H9 (cell line): Measurements from ENCODE around the gene SNCA. TPM values are rescaled to one million over a fixed set of nuclear protein-coding genes. Genes with fewer than 3 reads are reported as not detected.

ENCODE experiments used
- DNase-seq: peaks from one replicate; pipeline ENCODE4 v3.0.0-alpha.2; 2017
- H2AFZ ChIP-seq: one replicate; pipeline ENCODE4 v1.6.1; 2013; ENCODE audit warnings: mild to moderate bottlenecking, low read length, control low read depth, moderate library complexity
- H2AK5ac ChIP-seq: 2 replicates; pipeline ENCODE4 v1.6.1; 2013; ENCODE audit warnings: low read length, control low read depth, mixed read lengths; ENCODE audit not compliant: insufficient read length
- H2BK120ac ChIP-seq: one replicate; pipeline ENCODE4 v1.6.1; 2013; ENCODE audit warnings: low read depth, mild to moderate bottlenecking, low read length, control low read depth, inconsistent platforms; ENCODE audit not compliant: poor library complexity, severe bottlenecking
- H2BK12ac ChIP-seq: 2 replicates; pipeline ENCODE4 v1.6.1; 2013; ENCODE audit warnings: low read length, control low read depth, mixed read lengths, low read depth; ENCODE audit not compliant: insufficient read length
- H2BK15ac ChIP-seq: 2 replicates; pipeline ENCODE4 v1.6.1; 2013; ENCODE audit warnings: low read depth, low read length, control low read depth
- H2BK20ac ChIP-seq: one replicate; pipeline ENCODE4 v1.6.1; 2013; ENCODE audit warnings: low read depth, mild to moderate bottlenecking, low read length, control low read depth, inconsistent platforms; ENCODE audit not compliant: poor library complexity, severe bottlenecking
- H2BK5ac ChIP-seq: 2 replicates; pipeline ENCODE4 v1.6.1; 2013; ENCODE audit warnings: low read length, control low read depth, mixed read lengths; ENCODE audit not compliant: insufficient read length
- H3K14ac ChIP-seq: 2 replicates; pipeline ENCODE4 v1.6.1; 2013; ENCODE audit warnings: low read length, control low read depth; ENCODE audit not compliant: insufficient read depth
- H3K18ac ChIP-seq: 2 replicates; pipeline ENCODE4 v1.6.1; 2013; ENCODE audit warnings: low read depth, mild to moderate bottlenecking, mixed read lengths, low read length, control low read depth; ENCODE audit not compliant: insufficient read length
- H3K23ac ChIP-seq: 2 replicates; pipeline ENCODE4 v1.6.1; 2013; ENCODE audit warnings: low read length, control low read depth, mixed read lengths, low read depth; ENCODE audit not compliant: insufficient read length
- H3K23me2 ChIP-seq: 2 replicates; pipeline ENCODE4 v1.6.1; 2013; ENCODE audit warnings: low read depth, mild to moderate bottlenecking, mixed read lengths, low read length, control low read depth; ENCODE audit not compliant: insufficient read length, poor library complexity, severe bottlenecking
- H3K27ac ChIP-seq: 2 replicates; pipeline ENCODE4 v1.5.1; 2013; ENCODE audit warnings: low read length, control low read depth, mixed read lengths, low read depth; ENCODE audit not compliant: insufficient read length
- H3K27me3 ChIP-seq: 2 replicates; pipeline ENCODE4 v1.6.1; 2013; ENCODE audit warnings: low read length, control low read depth, inconsistent platforms; ENCODE audit not compliant: insufficient read depth
- H3K4ac ChIP-seq: 2 replicates; pipeline ENCODE4 v1.6.1; 2013; ENCODE audit warnings: low read depth, mild to moderate bottlenecking, control low read depth, inconsistent platforms, low read length, moderate library complexity
- H3K4me1 ChIP-seq: 2 replicates; pipeline ENCODE4 v1.6.1; 2013; ENCODE audit warnings: low read length, control low read depth, inconsistent platforms; ENCODE audit not compliant: insufficient read depth
- H3K4me2 ChIP-seq: 2 replicates; pipeline ENCODE4 v1.6.1; 2013; ENCODE audit warnings: low read length, control low read depth, mixed read lengths; ENCODE audit not compliant: insufficient read length, insufficient read depth
- H3K56ac ChIP-seq: 2 replicates; pipeline ENCODE4 v1.6.1; 2013; ENCODE audit warnings: low read depth, mild to moderate bottlenecking, mixed read lengths, low read length, control low read depth; ENCODE audit not compliant: insufficient read length
- H3K79me1 ChIP-seq: 2 replicates; pipeline ENCODE4 v1.6.1; 2013; ENCODE audit warnings: low read depth, mild to moderate bottlenecking, moderate library complexity, low read length, control low read depth, inconsistent platforms; ENCODE audit not compliant: insufficient read depth, poor library complexity, severe bottlenecking
- H3K79me2 ChIP-seq: 2 replicates; pipeline ENCODE4 v1.6.1; 2013; ENCODE audit warnings: low read length, control low read depth, inconsistent platforms; ENCODE audit not compliant: insufficient read depth
- H3K9ac ChIP-seq: 2 replicates; pipeline ENCODE4 v1.6.1; 2013; ENCODE audit warnings: low read length, control low read depth, mixed read lengths; ENCODE audit not compliant: insufficient read length; ENCODE audit errors: extremely low read depth
- H3K9me3 ChIP-seq: one replicate; pipeline ENCODE4 v1.6.1; 2013; ENCODE audit warnings: low read depth, low read length, inconsistent platforms; ENCODE audit not compliant: control insufficient read depth
- H3T11ph ChIP-seq: one replicate; pipeline ENCODE4 v1.6.1; 2013; ENCODE audit warnings: mild to moderate bottlenecking, low read length, control low read depth, inconsistent platforms
- H4K20me1 ChIP-seq: one replicate; pipeline ENCODE4 v1.6.1; 2013; ENCODE audit not compliant: control insufficient read depth, insufficient read length, insufficient read depth
- H4K5ac ChIP-seq: 2 replicates; pipeline ENCODE4 v1.6.1; 2013; ENCODE audit warnings: low read depth, mild to moderate bottlenecking, mixed read lengths, low read length, control low read depth; ENCODE audit not compliant: insufficient read length
- H4K8ac ChIP-seq: replicated peaks from 2 replicates; pipeline ENCODE4 v1.6.1; 2013; ENCODE audit warnings: low read length, control low read depth, mixed read lengths, low read depth; ENCODE audit not compliant: insufficient read length
- H4K91ac ChIP-seq: 2 replicates; pipeline ENCODE4 v1.6.1; 2013; ENCODE audit warnings: low read depth, mild to moderate bottlenecking, moderate library complexity, mixed read lengths, low read length, control low read depth; ENCODE audit not compliant: insufficient read length
- H3K27ac Mint-ChIP-seq, 3 experiments: 2 replicates in 2 of 3; 3 replicates in 1 of 3; pipeline ENCODE4 v1.8.0; 2020 to 2021; ENCODE audit warnings: mixed read lengths in 3 of 3, mild to moderate bottlenecking in 1 of 3, moderate library complexity in 1 of 3
- H3K27me3 Mint-ChIP-seq: 2 replicates; pipeline ENCODE4 v1.8.0; 2021; ENCODE audit warnings: low read depth, mild to moderate bottlenecking, moderate library complexity, mixed read lengths
- H3K36me3 Mint-ChIP-seq, 3 experiments: 2 replicates in 2 of 3; 3 replicates in 1 of 3; pipeline ENCODE4 v1.8.0; 2020 to 2021; ENCODE audit warnings: low read depth in 3 of 3, mixed read lengths in 3 of 3; ENCODE audit not compliant: insufficient read depth in 1 of 3
- H3K4me1 Mint-ChIP-seq, 2 experiments: 2 replicates each; pipeline ENCODE4 v1.8.0; 2020; ENCODE audit warnings: mixed read lengths in 2 of 2
- H3K4me3 Mint-ChIP-seq, 2 experiments: 2 replicates in 1 of 2; 3 replicates in 1 of 2; pipeline ENCODE4 v1.8.0; 2020 to 2021; ENCODE audit warnings: mild to moderate bottlenecking in 2 of 2, mixed read lengths in 2 of 2, moderate library complexity in 1 of 2
- H3K9me3 Mint-ChIP-seq, 2 experiments: 2 replicates in 1 of 2; 3 replicates in 1 of 2; pipeline ENCODE4 v1.8.0; 2020; ENCODE audit warnings: mild to moderate bottlenecking in 2 of 2, mixed read lengths in 2 of 2, moderate library complexity in 1 of 2
- WGBS: extraction: QIAGEN DNeasy Blood & Tissue Kit; methylation state at CpG from one replicate; pipeline ENCODE4 v1.1.7; 2013; ENCODE audit warnings: missing lambda C conversion rate, low lambda C conversion rate, mixed read lengths; ENCODE audit not compliant: insufficient read length; ENCODE audit errors: extremely low coverage; 5-methylcytosine and 5-hydroxymethylcytosine counted together
- total RNA-seq: library from RNA; stranded (reverse); gene quantifications from 2 replicates; pipeline ENCODE4 v1.2.1, GENCODE V29; 2021
- TF ChIP-seq, protein P1 (sequence below): fragments of 200-600 bp; sonication (generic); conservative IDR thresholded peaks from 3 replicates; pipeline ENCODE4 v1.8.0; 2021; ENCODE audit warnings: antibody characterized with exemption, mild to moderate bottlenecking

The SNCA gene
- total RNA-seq, 1 experiment from 2014 or later = 8.5 TPM

DNA sequence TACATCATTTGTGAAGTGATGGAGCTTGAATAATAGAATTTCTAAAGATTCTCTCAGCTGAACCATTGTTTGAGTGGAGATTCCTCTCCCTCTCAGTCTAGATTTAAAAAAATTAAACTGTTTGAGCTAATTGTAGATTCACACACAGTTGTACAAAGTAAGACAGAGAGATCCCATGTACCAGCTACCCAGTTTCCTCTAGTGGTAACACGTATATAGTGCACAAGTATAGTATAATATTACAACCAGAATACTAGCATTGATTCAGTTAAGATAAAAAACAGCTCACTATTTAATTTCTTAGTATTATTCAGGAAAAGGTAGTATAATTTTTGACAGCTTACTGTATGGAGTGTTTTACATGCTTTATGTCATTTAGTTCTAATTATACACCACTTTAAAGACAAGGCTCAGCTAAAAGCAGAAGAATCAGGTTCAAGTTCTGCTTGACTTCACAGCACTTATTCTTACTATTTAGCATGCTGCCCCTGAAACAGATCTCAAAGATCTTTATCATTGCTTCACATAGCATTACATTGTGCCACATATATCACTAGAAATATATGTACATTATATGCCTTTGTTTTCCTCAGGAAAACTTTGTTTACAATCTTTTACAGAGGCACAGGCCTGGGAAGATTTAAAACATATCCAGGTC, 136.1 kb downstream of the SNCA start:
- Histone ChIP-seq H3K23ac (no peak overlapping the region), H3K27me3 (no peaks in the 10 kb centered on the region), H3K9me3 (no peaks in the 10 kb centered on the region), H3K4ac (no peak overlapping the region), H4K5ac (no peak overlapping the region), H3K27ac (no peak overlapping the region), H4K20me1 (no peaks in the 10 kb centered on the region), H2BK20ac (no peak overlapping the region), H3K14ac (no peak overlapping the region), H3T11ph (no peak overlapping the region), H2AK5ac (no peak overlapping the region), H3K23me2 (no peaks in the 10 kb centered on the region), H2BK5ac (no peak overlapping the region), H2BK12ac (no peak overlapping the region), H3K4me2 (no peak overlapping the region), H3K79me2 (no peaks in the 10 kb centered on the region), H3K9ac (no peak overlapping the region), H3K56ac (no peak overlapping the region), H3K4me1 (no peaks in the 10 kb centered on the region), H2BK15ac (no peak overlapping the region), H4K8ac (no peak overlapping the region), H2AFZ (no peak overlapping the region), H4K91ac (no peak overlapping the region), H3K79me1 (no peaks in the 10 kb centered on the region), H2BK120ac (no peak overlapping the region), H3K18ac (no peak overlapping the region)
- H3K27ac Mint-ChIP-seq = no peak overlapping the region
- no peaks in the 10 kb centered on the region for H3K27me3 Mint-ChIP-seq
- no CpG with 5 or more reads among the region's 1 CpG for WGBS
- H3K4me1 Mint-ChIP-seq = no peaks in the 10 kb centered on the region
- no peaks in the 10 kb centered on the region for H3K36me3 Mint-ChIP-seq
- TF ChIP-seq, protein P1, sequence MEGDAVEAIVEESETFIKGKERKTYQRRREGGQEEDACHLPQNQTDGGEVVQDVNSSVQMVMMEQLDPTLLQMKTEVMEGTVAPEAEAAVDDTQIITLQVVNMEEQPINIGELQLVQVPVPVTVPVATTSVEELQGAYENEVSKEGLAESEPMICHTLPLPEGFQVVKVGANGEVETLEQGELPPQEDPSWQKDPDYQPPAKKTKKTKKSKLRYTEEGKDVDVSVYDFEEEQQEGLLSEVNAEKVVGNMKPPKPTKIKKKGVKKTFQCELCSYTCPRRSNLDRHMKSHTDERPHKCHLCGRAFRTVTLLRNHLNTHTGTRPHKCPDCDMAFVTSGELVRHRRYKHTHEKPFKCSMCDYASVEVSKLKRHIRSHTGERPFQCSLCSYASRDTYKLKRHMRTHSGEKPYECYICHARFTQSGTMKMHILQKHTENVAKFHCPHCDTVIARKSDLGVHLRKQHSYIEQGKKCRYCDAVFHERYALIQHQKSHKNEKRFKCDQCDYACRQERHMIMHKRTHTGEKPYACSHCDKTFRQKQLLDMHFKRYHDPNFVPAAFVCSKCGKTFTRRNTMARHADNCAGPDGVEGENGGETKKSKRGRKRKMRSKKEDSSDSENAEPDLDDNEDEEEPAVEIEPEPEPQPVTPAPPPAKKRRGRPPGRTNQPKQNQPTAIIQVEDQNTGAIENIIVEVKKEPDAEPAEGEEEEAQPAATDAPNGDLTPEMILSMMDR = no peak
- DNase-seq = no peak
- H3K4me3 Mint-ChIP-seq = no peak overlapping the region
- no peaks in the 10 kb centered on the region for H3K9me3 Mint-ChIP-seq
